HL-60 (cell line): ENCODE data around the gene SEMA4G.

Experiments
- DNase-seq, 2 experiments: peaks; one replicate each; pipeline ENCODE4 v3.0.0-alpha.2; 2010 to 2020; ENCODE audit warnings: low read depth in 1 of 2, low spot score in 1 of 2
- H3K27ac ChIP-seq: fragments of 250-450 bp; sonication (Bioruptor Pico); replicated peaks from 2 replicates; pipeline ENCODE4 v1.5.1; 2020; ENCODE audit warnings: mild to moderate bottlenecking, moderate library complexity
- H3K27me3 ChIP-seq: fragments of 250-450 bp; sonication (Bioruptor Pico); 2 replicates; pipeline ENCODE4 v1.5.1; 2021; ENCODE audit warnings: mild to moderate bottlenecking, moderate library complexity; ENCODE audit not compliant: insufficient read depth, poor library complexity, severe bottlenecking
- H3K4me3 ChIP-seq: replicated peaks from 2 replicates; pipeline ENCODE4 v1.5.1; 2011; ENCODE audit warnings: mild to moderate bottlenecking, control low read depth, low read length; ENCODE audit not compliant: insufficient read depth
- CTCF ChIP-seq: IDR thresholded peaks from one replicate; pipeline ENCODE4 v1.5.1; 2011; ENCODE audit warnings: low read length, control low read depth, inconsistent platforms; ENCODE audit not compliant: insufficient read depth
- GABPA ChIP-seq: IDR thresholded peaks from 2 replicates; pipeline ENCODE4 v1.6.1; 2012; ENCODE audit warnings: low read depth
- POLR2AphosphoS5 ChIP-seq: IDR thresholded peaks from 2 replicates; pipeline ENCODE4 v1.6.1; 2012; ENCODE audit warnings: low read depth
- REST ChIP-seq: IDR thresholded peaks from 2 replicates; pipeline ENCODE4 v1.6.1; 2012; ENCODE audit warnings: low read depth; ENCODE audit not compliant: insufficient replicate concordance
- SPI1 ChIP-seq: IDR thresholded peaks from 2 replicates; pipeline ENCODE4 v1.6.1; 2012; ENCODE audit warnings: low read depth, mild to moderate bottlenecking, borderline replicate concordance

The SEMA4G gene

GRCh38 chr10:100988166-100988565, 18.9 kb downstream of the SEMA4G start:
- H3K4me3 ChIP-seq, result peak overlapping the region; percentile 97
- TF ChIP-seq REST, result no peak
- TF ChIP-seq CTCF, result no peak
- no peak for TF ChIP-seq POLR2AphosphoS5
- no peak for TF ChIP-seq GABPA
- TF ChIP-seq SPI1, result no peak
- peak overlapping the region; percentile 81 for H3K27ac ChIP-seq
- DNase-seq, result no peak
- H3K27me3 ChIP-seq, result no peaks in the 10 kb centered on the region

GRCh38 chr10:100989088-100989487, 19.8 kb downstream of the SEMA4G start:
- Histone ChIP-seq H3K27ac (no peak overlapping the region), H3K27me3 (no peaks in the 10 kb centered on the region), H3K4me3 (no peak overlapping the region)
- DNase-seq, result no peak
- TF ChIP-seq POLR2AphosphoS5, result no peak
- TF ChIP-seq CTCF, result no peak
- TF ChIP-seq REST, result no peak
- TF ChIP-seq GABPA, result no peak
- TF ChIP-seq SPI1, result no peak

DNA sequence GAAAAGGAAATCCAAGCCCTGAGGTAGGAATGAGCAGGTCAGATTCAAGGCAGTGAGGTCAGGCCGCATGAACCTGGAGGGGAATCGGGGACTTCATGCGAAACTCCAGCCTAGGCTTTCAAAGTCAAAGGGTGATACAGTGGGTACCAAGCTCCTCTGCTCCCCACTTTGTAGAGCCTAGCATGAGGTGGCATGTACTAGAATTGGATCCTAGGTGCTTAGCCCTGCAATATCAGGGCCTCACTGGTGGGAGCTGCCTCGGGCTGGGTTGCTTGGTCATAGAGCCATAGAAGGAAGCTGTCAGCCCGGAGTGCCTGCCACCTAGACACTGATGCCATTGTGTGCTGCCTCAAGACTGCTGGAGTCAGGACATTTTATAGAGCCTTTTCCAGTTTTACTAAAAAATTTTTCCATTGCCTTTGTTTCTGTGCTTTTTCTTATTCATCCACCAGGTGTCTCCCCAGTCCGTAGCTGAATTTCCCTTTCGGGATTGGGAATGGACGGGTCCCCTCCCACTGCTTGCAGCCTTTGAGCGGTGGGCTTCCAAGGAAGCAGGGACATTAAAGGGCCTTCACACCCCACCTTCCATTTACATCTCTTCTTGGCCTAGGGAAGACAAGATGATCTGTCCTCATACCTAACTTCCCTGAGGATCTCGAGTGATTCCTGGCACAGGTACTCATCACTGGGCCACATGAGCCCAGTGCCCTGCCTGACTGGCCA, 24.8 kb downstream of the SEMA4G start:
- Histone ChIP-seq H3K4me3 (no peak overlapping the region), H3K27ac (no peak overlapping the region), H3K27me3 (no peaks in the 10 kb centered on the region)
- no peak for DNase-seq
- TF ChIP-seq CTCF (peak; percentile 10), GABPA (no peak), REST (no peak)
